GM19452 (cell line): Measurements from ENCODE around the gene ZNF697.
"Not testable (repeated sequence)": the region's sequence is repeated elsewhere in the genome, so short reads cannot be mapped to it uniquely, and the experiment has no call there.

Experiments
- ATAC-seq: cut with Tn5 transposase; IDR thresholded peaks from one replicate; pipeline ENCODE4 v1.9.1; 2021; ENCODE audit not compliant: unreplicated experiment

Gene ZNF697

DNA sequence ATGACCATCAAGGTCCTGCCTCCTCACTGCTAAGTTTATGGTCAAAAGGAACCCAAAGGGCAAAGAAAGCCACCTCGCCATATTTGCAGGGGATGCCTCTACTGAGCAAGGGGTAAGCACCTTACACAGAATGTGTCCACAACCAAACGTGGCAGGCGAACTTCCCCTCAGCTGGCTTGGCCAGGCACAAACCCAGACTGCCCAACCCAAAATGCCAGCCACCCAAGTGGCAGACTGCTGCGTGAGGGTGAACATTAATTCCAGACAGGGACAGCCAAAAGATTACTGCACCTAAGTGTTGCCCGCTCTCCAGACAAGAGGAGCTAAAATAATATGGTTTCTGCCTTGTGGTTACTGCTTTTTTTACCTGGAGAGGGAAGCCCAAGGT, 16.0 kb downstream of the ZNF697 start:
- ATAC-seq, result no peak

DNA sequence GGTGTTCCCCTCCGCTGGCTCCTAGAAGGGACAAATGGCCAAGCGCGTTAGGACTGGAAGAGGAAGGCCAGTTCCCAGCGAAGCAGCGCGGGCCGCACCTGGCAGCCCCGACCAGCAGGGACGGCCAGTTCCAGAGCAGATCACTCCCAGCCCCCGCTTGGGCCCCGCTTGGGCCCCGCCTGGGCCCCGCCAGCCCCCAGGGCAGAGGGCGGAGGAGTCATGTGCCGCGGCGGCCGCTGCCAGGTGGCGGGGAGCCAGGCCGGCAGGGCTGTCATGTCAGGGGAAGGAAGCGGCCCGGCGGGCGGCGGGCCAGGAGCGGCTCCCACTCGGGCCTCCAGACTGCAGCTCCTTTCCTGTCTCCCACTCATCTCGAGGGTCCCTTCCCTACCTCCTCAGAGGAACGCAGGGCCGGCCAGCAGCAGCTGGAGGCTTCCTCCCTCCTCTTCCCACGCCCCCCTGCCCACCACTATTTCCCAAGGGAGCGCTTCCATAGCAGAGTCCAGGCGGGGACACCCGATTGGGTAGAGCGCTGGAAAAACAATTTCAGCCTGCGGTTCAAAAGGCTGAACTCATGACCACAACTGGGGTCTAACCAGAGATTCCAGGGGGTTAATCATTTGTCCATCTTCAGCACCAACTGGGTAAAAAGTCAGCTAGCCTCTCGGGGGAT, 16.5 kb downstream of the ZNF697 start:
- no peak for ATAC-seq

DNA sequence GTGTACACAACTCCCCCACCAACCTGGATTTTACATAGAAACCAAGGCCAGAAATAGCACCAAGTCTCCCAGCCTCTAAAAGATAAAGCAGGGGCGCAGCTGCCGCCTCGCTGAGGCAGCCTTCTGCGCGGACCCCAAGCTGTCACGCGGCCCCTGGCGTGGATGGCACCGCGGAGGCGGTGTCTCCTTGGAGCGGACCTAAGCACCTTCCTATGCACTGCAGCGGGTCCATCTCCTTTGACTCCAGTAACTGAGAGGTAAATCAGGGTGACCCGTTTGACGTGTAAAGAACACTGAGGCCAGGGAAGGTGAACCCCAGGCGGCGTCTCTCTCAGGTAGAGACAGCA, 17.0 kb downstream of the ZNF697 start:
- no peak for ATAC-seq

DNA sequence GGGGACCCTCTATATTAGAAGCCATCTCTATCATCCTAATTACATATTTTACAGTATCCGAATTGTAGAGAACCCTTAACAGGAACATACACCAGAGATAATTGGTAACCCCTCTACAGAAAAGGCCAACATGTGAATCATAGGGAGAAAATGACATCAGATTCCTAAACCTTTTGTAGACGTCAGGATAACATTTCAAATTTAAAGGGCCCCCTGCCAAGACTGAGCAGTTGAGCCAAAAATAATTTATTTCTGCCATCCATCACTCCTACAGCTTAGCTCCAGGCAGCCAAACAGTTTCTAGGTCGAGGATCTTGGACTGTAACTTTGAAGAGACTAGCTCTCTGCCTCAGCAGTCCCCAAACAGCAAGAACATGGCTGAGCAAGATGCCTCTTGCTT, 21.2 kb downstream of the ZNF697 start:
- no peak for ATAC-seq

DNA sequence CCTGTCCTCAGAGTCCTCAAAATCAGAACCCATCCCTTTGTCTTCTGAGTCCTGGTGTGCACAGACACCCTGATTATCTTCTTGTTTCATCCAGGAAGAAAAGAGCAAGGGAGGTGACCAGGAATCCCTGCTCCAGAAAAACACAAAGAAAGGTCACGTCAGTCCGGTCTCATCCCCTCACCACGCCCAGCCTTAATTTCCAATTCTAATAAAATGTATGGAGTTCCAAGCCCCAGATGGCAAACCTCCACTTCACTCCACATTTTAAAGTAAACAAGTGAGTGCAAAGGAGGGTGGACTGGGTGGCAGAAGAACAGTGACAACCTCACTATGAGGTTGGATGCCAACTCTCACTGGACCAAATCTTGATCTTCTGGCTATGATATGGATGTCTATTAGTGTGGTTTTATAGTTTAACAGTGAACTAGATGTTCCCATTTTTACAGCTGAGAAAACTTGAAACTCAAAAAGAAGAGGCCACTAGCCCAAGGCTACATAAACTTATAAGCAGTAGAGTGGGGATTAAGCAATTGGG, 22.0 kb downstream of the ZNF697 start:
- no peak for ATAC-seq

DNA sequence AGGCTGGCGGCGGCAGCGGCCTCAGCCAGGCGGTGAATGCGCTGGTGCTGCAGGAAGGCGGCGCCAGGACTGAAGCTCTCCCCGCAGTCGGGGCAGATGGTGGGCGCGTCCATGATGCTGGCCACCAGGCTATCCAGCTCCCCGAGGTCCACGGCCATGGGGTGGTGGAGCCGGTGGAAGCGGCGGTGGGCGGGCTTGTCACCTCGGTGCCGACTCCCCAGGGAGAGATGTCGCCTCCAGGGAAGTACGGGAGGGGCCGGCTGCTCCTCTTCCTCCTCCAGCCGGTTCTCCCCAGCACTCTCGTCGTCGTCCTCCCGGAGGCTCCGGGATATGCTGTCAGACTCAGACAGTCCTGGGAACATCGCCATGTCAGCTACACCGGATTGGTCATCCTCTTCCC, 24.4 kb downstream of the ZNF697 start:
- no peak for ATAC-seq

DNA sequence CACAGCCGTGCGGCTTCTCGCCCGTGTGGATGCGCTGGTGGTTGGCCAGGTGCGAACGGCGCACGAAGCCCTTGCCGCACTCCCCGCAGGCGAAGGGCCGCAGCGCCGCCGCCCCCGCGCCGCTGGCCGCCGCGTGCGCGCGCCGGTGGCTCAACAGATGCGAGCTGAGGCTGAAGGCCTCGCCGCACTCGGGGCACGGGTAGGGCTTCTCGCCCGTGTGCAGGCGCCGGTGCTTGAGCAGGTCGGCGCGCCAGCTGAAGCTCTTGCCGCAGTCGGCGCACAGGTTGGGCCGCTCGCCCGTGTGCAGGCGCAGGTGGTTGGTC, 24.9 kb downstream of the ZNF697 start:
- ATAC-seq, result no peak

DNA sequence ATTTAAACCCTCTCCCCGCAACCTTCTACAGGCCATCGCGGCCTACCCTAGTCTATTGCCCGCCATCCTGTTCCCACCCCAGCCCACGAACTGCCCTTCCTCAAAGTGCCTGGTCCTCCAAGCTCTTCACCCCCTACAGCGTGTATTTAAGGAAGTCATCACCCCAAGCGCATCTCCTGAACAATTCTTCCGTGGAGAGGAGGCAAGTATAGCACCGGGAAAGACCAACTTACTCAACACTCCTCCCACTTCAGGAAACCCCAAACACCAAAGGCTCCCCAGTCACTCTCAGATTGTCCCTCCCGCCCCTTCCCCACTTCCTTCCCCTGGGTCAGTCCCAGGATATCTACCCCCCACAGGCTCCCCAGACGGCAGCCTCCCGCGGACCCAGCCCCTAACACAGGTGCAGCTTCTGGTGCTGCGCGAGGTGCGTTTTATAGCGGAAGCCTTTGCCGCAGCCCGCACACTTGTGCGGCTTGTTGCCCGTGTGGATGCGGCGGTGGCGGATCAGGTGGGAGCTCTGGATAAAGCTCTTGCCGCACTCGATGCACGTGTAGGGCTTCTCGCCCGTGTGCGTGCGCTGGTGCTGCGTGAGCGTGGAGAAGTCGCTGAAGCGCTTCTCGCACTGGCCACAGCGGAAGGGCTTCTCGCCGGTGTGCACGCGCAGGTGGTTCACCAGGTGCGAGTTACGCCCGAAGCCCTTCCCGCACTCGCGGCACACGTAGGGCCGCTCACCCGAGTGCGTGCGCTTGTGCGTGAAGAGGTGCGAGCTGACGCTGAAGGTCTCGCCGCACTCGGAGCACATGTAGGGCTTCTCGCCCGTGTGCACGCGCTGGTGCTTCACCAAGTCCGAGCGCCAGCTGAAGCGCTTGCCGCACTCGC, 25.5 kb downstream of the ZNF697 start:
- ATAC-seq, result no peak

DNA sequence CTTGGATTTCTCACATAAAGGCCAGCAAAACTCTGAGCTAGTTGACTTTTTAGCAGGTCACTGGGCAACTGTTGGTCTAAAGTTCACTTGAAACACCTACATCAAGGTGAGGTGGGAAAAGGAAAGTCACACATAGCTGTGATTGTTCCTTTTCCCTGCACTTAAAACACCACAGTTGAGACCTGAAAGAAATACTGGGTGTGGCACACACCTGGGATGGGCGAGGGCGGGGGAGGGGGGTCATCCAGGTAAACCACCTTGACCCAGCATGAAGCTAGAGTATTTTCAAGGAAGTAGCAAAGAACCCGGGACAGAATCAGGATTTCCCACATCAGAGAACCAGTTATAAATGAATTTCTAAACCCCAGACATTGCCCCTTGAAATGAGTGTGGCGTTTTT, 26.4 kb downstream of the ZNF697 start:
- no peak for ATAC-seq

DNA sequence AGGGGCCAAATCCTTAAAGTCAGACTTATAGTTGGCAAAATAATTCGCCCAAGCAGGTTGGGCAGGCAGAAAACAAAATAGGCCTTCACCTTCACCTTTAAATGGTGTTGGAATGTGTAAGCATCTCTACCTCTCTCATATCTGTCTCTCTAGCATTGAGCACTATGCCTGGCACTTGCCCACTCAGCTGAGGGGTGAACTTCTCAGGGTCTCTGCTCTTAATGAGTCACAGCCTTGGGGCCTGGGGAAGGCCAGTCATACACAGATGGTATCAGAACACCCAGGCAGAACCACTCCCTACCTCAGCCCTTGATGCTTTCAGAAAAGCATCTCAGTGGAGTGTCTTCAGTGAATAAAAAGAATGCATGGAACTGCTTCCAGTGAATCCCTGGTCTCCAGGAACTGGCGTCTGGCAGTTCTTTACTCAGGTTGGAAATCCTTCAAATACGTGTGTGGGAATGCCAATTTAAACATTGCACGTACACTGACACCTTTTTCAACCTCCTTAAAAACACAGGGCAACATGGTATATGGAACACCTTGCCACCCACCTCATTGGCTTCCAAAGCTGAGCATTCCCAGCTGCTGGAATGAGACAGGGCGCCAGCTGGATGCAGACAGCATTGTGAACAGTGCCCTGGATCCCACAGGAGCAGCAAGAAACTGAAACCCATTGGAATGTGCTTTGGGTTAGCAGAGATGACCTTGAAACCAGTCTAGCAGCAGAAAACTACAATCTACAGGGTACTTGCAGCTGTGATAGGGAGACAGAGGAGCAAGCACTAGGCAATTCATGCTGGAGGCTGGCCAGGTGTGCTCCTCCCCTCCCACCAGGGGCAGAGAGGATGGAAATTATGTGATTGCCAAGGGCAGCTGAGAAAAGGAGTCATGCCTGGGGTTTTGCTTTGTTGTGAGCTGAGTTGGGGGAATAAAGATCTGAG, 30.0 kb downstream of the ZNF697 start:
- no peak for ATAC-seq

DNA sequence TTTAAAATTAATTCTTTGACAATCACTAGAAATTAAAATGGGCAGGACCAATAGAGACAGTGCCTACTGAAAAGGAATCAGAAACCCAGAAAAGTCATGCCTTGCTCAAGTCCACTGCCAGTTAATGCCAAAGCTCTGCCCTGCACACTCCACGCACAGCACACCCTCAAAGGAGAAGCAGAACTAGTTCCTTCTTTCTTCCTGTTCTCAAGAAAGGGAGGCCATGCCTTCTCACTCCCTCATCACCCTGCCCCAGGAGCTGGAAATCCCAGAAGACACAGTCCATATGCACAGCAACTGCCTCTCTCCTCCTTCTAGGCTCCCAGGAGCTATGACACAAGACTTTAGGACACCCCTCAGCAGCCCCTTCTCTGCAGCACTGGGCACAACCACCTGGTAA, 31.3 kb downstream of the ZNF697 start:
- ATAC-seq, result not testable (repeated sequence)

DNA sequence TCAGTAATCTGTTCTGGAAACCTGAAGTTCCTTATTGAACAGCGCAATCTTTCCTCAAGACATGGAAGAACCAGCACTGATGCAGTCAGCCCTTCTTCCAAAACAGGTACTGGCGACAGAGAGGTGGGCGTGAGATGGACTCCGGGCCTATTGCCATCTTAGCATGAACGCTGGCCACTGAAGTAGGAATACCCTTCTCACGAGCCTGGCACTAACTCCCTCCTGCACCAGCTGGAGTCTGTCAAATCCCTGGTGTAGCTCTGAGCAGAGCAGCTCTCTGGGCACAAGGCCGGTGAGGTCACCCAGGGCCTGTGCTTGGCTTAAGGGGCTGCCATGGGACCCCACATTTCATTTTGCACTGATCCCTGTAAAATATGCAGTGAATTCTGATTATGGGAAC, 33.0 kb downstream of the ZNF697 start:
- not testable (repeated sequence) for ATAC-seq

DNA sequence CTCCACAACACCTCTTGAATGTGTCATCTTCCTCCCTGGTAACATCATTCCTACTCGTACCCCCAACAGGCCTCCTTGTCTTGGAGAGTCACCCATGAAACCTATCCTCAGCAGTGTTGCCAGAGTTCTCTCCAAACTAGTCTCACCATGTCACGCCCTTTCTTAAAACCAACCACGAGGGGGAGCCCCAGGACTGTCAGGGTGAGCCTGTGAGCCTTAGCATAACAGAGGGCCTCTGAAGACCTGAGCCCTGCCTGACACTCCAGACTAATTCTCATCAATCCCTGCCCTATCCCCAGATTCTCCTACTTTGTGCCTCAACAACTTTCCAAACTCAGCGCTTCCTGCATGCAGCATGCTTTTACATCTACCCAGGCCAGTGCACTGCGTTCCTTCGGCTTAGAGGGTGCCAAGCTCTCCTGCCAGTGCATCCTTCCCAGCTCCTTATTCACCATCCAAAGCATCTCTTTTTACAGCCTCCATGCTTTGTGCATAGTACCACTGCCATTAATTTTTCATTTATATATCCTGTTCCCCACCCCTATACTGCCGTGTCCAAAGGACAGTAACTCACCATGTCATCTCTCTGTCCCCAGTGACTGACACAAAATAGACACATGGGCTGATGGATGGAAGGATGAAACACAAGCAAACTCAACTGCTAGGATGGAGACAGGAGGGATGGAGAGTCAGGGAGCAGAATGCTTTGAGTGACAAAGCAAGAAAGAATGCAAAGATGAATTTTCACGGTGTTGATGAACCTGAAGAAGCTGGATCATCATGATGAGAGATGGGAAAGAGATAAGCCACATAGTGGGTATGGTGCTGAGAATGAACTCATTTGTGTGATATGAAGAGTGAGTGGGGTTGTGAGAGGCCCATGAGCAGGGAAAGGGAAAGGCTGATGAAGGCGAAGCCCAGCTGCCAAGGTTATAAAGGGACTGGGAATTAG, 34.0 kb downstream of the ZNF697 start:
- ATAC-seq, result peak; percentile 64

DNA sequence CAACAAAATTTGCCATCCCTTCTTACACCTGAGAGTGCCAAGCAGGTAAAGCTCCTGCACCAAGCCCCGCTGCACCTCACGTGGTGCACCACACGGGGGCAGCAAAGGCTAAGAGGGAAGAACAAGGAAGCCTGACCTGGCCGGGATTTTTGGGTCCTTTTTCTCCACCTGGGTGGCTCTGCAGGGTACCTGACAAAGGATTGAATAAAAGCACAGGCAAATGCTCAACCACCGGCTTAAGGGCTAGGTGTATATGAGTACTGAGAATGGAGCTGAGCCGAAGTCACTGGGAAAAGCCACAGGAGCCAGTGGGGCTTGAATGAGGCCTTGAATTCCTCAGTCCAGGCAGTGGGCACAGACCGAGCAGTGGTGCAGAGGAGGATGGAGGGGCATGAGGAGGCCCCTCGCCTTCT, 36.4 kb downstream of the ZNF697 start:
- no peak for ATAC-seq

DNA sequence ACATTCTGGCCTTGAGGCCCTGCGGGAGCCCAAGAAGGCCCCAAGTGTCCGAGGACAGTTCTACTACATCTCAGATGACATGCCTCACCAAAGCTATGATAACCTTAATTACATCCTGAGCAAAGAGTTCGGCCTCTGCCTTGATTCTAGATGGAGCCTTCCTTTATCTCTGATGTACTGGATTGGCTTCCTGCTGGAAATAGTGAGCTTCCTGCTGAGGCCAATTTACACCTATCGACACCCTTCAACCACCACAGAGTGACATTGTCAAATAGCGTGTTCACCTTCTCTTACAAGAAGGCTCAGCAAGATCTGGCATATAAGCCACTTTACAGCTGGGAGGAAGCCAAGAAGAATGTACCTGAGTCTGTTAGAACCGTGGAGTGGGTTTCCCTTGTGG, 39.2 kb downstream of the ZNF697 start:
- not testable (repeated sequence) for ATAC-seq

DNA sequence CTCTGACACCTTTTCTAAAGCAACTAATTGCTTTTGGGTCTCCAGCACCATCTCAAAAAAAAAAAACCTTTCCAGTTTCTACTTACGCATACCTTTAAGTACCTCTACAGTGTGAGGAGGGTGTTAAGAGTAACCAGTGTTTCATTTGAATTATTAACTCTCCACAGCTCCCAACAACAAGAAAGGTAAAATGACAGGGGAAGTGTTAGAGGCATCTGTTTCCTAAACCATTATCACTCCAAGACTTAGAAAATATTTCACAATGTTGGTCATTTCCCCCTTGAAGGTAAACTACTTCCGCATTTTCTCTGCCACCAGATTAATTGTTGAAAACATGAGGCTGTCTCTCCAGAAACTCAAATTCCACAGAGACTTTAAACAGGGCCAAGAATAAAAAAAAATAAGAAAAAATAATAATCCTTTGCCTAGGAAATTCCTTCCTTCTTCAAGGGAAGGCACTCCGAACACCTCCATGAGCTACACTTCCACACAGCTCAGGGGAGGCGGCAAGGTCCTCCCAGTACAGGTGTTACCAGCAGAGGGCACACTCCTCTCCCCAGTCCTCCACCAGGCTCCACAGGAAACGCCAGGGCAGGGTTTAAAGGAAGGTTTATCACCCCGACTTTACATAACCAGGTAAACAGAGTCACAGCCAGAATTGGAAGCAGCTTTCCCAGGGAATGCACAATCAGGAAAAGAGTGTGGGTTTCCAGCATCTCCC, 40.8 kb downstream of the ZNF697 start:
- ATAC-seq, result not testable (repeated sequence)

DNA sequence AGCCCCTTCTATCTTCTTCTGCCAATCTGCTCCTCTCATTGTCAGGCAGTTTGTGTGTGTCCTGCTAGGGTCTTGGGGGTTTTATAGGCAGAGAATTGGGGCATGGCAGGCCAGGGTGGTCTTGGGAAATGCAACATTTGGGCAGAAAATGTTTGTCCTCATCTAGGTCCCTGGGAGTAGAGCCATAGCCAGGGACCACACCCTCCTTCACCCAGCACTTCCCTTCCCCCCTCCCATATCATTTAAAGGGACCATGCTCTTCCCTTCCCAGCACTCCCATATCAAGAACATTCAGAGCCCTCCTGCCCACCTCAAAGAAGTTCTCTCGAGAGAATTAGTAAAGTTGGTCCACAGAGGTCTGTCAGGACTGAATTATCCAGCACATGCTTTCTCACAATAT, 41.7 kb downstream of the ZNF697 start:
- no peak for ATAC-seq

DNA sequence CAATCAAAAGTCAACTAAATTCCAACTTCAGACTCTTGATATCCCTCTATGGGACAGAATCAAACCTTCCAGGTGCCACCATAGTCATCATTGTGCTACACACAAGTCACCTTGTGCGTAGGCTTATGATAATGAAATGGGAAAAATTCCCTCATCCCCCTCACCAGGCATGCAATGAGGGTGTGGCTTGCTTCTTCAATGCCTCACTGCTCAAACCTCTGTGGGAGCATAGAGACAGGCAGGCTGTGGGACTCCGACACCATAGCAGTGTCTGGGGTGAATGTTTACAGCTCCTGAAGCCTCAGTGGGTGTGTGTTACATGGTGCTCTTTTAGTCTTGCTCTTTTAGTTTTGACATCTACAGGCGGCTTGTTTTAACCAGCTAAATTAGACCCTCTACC, 42.4 kb downstream of the ZNF697 start:
- no peak for ATAC-seq

DNA sequence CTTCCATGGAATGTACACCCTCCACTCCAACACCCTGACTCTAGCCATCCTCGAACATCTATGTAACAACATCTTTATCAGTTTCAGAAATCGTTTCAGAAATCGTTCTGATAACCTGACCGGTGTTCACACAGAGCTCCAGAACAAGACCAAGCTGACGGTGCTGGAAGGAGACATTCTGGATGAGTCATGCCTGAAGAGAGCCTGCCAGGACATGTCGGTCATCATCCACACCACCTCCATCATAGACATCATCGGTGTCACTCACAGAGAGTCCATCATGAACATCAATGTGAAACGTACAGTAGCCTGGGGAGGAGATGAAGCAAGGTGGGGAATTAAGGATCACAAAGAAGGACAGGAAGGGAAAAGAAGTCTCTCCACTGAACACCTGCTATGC, 43.0 kb downstream of the ZNF697 start:
- not testable (repeated sequence) for ATAC-seq

DNA sequence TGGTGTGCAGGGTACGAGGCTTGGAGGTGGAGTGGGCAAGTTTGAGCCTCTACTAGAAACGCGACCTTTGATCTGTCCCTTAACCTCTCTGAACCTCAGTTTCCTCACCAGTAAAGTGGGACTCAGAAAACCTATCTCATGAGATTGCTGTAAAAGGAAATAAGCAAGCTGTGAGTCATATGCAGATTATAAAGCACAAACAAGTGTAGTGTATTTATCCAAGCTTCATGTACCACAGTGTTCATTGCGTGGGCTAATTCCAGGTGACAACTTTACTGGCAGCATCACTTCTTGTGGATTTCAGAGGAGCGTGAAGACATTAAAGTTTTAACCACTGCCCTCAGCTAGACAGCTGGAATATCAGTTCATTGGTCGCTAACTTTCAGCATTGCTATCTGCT, 44.4 kb downstream of the ZNF697 start:
- ATAC-seq, result no peak
